ENCODE data around the gene RASGRF2.

DNA sequence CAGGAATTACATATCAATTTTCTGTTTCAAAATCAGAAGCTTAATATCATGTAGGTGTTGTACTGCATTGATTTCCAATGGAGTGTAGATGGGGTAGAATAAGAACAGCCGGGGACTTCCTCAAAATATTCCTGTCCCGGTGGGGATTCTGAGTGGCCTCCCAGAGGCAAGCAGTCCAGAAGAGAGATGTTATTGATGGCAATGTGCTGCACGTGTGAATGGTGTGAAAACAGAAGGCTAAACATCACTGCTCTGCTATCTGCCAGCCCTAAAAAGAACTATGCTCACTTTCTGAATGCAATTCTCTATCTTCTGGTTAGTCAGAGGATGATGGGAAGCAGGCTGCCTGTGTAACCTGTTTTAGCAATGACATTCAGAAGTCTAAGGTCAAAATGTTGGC lies 181.9 kb downstream of the RASGRF2 start:
- TF ChIP-seq, protein P1, sequence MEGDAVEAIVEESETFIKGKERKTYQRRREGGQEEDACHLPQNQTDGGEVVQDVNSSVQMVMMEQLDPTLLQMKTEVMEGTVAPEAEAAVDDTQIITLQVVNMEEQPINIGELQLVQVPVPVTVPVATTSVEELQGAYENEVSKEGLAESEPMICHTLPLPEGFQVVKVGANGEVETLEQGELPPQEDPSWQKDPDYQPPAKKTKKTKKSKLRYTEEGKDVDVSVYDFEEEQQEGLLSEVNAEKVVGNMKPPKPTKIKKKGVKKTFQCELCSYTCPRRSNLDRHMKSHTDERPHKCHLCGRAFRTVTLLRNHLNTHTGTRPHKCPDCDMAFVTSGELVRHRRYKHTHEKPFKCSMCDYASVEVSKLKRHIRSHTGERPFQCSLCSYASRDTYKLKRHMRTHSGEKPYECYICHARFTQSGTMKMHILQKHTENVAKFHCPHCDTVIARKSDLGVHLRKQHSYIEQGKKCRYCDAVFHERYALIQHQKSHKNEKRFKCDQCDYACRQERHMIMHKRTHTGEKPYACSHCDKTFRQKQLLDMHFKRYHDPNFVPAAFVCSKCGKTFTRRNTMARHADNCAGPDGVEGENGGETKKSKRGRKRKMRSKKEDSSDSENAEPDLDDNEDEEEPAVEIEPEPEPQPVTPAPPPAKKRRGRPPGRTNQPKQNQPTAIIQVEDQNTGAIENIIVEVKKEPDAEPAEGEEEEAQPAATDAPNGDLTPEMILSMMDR (conservative IDR thresholded peaks at IDR 0.05; ENCODE audit: low read depth, low read length) = no peak
- TF ChIP-seq EZH2phosphoT487 (IDR thresholded peaks at IDR 0.05; ENCODE audit: borderline replicate concordance, low read length) = no peak
- TF ChIP-seq EZH2 (IDR thresholded peaks at IDR 0.05; ENCODE audit: low read length, unreplicated experiment) = no peak

Data from PC-3 (cell line).